Umbilical cord (tissue), 2 donors: ENCODE data around the gene LMOD3. TPM values are rescaled to one million over a fixed set of nuclear protein-coding genes. Genes with fewer than 3 reads are reported as not detected.

Experiments used
- DNase-seq: peaks from one replicate; pipeline ENCODE4 v3.0.0-alpha.2; 2015; ENCODE audit warnings: low spot score
- total RNA-seq: library from RNA; depleted of rRNA; stranded (reverse); fragments of >200 nt; gene quantifications from one replicate; pipeline ENCODE4 v1.2.3, GENCODE V29; 2014; ENCODE audit warnings: low replicate concordance; ENCODE audit not compliant: insufficient read depth

Gene LMOD3
- total RNA-seq, 1 donor from 2014 or later = 3.6 TPM

DNA sequence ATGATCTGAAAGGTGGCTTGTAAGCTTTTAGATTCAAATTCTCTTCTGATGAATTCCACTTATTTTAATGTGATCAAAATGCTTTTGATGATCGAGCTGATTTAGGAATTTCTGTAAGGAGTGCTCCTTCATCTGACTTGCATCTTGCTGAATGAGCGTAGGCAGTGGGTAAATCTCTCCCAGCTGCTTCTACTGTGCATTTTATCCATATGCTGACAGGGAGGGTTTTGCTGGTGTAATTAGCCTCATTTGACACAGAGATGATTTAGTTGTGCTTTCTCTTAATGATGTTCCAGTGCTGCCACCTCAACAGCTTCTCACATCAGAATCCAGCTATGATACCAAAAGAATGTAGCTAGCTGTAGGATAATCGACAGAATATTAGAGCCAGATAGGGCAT lies 3.8 kb upstream of the LMOD3 start:
- no peak for DNase-seq

DNA sequence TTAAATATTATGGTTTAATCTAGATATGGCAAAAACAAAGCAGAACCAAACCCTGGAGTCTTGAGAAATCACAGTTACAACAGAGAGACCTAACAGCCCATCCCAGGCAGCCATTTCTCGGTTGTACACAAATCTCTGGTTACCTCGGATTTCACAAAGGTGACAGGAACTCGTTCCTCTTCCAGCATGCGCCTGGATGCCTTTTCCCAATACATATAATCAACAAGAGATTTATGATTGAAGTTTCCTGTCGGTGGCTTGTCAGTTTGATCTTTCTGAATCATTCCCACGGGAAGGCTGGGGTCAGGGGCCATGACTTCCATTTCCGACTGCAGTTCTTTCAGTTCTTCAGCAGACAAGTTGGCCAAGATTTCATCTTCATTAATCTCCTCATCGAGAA lies 445 bp downstream of the LMOD3 start:
- no peak for DNase-seq

DNA sequence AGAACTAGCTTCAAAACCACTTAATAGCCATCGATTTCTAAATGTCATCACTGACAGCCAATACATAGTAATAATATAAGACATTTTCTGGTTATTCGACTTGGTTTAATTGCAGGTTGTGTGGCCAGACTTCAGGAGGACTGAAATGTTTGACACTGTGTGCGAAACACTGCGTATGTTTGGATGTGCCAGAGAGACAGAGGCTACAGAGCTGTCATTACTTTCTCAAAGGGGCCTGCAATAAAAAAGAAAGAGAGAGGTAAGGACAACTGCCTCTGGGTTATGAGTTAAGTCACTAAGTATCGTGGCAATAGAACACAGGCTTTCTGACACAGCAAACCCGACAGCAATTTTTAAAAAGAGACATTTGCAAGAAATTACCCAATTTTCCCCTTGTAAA lies 882 bp downstream of the LMOD3 start:
- DNase-seq = no peak

DNA sequence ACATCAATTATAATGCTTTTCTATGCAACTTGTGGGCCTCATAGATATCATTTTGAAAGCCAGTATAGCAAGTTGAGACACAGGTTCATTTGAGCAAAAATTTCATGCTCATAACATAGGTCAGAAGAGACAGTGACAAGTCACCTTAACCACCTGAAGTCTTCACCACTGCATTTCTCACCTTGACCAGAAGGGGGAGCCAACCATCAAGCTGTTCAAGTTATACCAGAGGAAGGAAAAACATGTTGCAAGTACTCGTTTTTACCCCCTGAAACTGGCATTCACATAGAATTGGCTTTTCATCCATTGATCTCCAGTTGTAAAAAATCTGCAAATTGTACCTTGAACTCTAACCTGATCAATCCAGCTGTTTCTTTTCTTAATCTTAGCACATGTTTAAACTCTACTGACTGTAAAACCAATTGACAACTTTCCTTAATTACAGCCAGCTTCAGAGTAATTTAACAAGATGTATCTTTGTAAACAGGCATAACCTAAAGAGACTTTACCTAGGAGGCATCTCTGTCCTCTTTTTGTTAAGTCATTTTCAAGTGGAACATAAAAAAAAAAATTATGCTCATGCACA lies 1.4 kb downstream of the LMOD3 start:
- DNase-seq = peak; percentile 76

DNA sequence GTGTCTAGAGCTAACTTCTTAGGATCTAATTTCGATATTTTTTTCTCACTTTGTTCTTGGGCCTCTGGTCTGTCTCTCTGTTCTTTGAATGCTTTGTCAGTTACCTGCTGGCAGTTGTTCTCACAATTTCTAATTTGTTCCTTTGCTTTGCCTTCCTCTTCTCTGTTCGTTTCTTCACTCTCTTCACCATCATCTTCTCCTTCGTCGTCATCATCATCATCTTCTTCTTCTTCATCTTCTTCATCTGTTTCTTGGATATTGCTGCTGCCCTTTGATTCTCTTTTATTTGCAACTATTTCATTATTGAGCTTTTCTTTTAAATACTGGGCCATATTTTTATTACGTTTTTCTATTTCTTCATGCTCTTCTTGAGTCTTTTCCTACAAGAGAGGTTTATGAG lies 2.7 kb downstream of the LMOD3 start:
- DNase-seq = no peak

DNA sequence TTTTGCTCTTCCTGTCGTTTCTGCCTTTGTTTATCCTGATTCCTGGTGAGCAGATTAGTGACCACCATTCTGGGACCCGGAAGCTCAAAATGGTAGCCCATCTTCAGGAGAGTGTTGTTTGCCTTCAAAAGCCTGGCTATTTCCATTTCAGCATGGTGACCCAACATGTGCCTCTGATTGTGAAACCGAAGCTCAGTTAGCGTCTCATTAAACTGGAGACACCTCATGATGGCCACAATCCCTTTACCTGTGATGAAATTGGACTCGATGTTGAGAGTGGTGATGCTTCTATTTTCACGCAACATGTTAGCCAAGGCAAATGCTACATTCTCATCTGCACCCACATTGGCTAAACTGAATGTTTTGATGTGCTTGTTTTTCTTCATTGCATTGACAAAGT lies 3.3 kb downstream of the LMOD3 start:
- no peak for DNase-seq

DNA sequence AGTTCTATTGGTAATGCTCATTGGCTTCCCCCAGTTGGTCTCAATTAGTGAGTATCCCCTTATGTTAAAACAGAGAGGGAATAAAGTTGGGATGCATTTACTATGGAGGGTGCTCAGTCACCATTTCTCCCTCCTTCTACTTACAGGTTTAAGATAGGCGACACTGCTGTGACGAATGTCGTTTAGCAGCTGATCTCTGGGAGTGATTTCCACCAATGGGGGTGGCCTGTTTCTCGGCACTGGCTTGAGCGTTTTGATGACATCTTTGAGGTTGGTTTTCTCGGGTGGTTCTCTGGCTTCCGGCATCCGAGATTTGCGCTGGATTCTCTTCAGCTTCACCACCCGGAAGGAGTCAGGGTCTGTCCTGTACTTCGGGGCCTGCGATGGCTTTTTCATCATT lies 3.8 kb downstream of the LMOD3 start:
- DNase-seq = no peak

DNA sequence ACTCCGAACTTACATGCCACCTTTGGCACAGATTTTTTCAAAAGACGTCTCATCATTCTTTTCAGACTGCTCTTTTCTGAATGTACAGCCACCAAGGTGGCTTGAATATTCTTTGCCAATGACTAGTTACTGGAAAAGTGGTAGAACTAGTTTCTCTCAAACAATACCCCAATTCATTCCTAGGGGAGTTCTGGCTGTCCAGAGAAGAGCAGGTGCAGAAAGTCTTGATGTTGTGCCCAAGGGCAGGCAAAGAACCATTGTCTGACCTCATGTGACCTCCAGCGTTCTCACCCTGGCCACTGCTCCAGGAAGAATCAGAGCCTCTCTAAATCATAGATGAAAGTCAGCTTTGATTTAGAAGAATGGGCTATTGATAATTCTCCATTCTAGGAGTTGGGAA lies 5.5 kb downstream of the LMOD3 start:
- DNase-seq = no peak

DNA sequence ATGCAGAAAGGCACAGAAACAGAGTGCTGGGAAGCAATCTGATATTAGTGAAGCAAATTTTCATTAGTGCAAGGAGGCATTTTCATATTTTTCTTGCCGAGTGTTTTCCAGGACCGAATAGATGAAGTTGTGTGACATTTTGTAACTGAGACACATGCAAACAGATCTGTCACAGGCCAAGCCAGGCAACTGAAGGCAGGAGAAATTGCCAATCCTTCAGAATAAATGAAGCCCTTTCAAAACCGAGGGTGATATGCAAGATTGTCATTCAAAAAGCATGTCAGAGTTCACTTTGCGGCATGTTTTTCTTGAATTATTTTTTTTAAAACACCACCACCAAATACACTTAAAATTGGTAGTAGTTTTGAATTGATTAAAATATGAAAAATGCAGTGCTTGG lies 6.2 kb downstream of the LMOD3 start:
- no peak for DNase-seq

DNA sequence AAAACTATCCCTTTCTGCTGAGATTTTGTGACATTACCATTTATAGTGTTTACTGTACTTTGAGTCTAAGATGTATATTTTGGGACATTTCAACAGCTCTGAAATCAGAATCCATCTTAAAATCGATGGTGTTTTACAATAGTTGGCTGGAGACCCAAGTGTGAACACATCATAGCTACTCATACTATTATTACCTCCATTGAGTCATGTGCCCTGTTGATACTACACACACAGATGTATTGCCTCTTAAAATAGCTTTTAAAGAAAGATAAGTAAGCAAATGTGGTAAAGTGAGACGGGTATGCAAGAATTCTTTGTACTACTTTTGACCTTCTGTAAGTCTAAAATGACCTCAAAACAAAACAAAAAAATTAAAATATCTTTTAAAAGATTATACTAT lies 6.7 kb downstream of the LMOD3 start:
- no peak for DNase-seq

DNA sequence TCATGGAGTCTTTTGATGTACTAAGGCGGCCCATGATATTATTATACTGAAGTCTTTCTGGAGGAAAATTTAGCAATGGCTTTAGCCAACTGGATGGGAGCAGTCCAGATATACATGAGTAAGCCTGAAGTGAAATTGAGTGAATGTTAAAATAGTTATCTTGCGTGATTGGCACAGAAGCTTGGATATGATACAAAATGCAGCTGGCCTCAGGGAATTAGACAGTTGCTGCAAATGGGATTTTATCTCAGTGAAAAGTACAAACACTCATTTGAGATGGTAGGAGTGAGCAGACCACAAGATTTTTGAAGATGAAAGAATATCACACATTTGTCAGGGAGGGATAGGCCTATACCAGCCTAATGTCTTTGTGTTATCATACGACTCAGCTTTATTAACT lies 8.9 kb downstream of the LMOD3 start:
- DNase-seq = peak; percentile 57

DNA sequence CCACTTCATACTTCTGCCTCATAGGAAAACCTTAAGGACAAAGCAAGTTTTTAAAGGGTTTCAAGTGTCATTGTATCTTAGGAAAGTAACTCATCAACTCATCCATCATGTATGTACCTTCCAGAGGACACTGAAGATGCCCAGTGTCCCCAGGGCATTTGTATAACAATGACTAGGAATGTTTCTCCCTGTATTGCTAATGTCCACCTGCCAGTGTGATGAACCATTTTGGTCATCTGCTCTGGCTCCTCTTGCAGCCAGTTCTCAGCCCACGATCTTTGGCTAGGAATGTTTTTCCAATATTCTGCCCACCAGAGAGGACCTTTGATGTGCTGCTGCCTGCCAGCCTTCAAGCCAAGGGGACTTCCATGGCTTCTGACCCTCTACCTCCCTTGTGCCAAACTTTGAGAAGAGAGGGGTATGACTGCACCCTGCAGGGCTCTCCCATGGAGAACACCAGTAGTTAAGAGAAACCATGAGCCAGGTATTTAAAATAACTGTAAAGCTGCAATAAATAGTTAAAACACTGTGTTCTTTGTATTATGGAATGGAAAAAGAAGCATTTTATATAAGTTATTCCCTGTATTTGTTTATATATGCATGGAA lies 11.4 kb downstream of the LMOD3 start:
- no peak for DNase-seq

DNA sequence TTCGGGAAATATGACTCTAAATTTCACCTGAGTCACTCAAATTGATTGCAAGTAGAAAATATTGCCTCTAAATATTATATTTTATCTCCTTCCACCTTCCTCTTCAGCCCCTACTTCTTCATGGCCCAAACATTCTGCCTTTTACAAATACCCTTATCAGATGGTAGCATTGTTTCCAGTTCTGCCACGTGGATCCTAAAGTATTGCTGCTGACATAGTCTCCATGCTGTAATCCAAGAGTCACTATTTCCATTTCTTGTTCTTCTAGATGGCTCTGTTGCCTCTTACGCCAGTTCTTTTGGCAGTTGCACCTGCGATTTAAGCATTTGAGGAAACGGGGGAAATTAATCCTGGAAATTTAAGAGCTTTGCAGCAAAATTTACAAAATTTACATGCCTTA lies 13.6 kb downstream of the LMOD3 start:
- no peak for DNase-seq

DNA sequence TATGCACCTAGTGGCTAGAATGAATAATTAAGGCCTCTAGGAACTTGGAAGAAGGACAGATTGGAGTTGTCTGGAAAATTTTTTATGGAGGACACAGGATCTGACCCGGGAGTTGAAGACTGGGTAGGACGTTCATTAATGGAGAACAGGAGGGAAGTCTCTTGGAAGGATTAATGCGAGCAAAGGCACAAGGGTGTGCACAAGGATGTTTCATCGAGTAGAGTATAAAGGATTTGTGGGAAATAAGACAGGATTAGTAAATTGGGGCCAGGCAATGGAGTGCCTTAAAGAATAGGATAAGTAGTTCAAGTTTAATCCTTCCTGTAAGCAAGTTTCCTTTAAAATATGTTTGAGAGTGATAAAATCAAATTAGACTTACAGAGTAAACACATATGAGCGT lies 14.6 kb downstream of the LMOD3 start:
- DNase-seq = no peak

DNA sequence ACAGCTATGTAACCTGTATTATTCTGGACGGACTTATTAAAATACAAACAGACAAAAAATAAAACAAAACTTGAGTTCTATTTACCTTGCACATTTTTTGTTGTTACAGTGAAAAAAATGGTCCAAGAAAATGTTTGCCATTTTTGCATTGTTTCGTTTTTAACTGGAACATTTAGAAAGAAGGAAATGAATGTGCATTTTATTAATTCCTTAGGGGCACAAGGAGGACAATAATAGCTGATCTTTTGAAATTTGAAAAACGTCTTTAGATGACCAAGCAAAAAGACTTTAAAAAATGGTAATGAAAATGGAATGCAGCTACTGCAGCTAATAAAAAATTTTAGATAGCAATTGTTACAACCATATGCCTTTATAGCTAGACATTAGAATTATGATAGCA lies 17.1 kb downstream of the LMOD3 start:
- DNase-seq = no peak

DNA sequence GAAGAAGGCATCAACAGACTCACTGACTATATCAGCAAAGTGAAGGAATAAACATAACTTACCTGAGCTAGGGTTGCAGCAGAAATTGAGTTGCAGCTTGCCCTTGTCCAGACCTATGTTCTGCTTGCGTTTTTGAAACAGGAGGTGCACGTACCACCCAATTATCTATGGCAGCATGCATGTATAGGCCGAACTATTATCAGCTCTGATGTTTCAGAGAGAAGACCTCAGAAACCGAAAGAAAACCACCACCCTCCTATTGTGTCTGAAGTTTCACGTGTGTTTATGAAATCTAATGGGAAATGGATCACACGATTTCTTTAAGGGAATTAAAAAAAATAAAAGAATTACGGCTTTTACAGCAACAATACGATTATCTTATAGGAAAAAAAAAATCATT lies 17.8 kb downstream of the LMOD3 start:
- DNase-seq = no peak

DNA sequence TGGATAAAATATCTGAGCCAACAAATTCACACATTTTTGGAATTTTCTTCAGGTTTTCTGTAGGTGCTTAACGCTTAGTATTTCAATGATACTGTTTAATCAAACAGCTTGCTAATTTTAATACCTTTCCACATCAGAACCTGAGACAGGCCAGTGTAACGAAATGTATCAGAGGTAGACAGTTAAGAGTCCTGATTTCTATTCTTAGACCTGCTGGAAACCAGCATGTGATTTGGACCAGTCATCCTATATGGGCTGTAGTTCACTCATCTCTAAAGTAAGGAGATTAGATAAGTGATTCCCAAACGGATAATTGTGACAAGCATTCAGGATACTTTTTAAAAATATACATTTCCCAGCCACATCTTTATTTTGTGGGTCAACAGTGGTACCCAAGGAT lies 19.3 kb downstream of the LMOD3 start:
- DNase-seq = no peak

DNA sequence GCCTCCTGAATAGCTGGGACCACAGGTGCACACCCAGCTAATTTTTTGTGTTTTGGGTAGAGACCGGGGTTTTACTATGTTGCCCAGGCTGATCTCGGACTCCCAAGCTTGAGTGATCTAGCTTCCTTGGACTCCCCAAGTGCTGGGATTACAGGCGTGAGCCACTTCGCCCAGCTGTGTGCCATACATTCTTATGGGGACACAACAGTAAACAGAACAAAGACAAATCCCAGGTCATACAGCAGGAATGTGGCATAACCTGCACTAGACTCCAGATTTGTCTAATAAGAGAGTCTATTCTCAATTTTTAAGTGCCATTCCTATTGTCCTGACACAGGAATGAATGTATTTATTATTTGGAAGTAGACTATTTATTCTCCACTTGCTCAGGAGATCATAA lies 20.0 kb downstream of the LMOD3 start:
- no peak for DNase-seq

DNA sequence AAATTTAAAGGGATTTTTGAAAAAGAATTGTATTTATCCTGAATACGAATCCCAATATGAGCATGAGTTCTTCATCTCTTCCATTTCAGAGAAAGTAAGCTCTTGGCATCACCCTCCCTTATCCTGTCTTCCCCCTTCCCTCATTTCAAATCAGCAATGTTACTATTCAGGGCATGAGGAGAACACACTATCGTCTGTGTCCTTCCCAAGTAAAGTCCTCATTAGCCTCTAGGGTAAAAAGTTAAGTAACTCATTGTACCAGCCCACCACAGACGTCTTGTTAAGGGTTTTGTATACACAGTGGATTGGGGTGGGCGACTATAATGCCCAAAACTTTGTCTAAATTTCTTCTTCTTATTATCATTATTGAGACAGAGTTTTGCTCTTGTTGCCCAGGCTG lies 22.8 kb downstream of the LMOD3 start:
- DNase-seq = no peak

DNA sequence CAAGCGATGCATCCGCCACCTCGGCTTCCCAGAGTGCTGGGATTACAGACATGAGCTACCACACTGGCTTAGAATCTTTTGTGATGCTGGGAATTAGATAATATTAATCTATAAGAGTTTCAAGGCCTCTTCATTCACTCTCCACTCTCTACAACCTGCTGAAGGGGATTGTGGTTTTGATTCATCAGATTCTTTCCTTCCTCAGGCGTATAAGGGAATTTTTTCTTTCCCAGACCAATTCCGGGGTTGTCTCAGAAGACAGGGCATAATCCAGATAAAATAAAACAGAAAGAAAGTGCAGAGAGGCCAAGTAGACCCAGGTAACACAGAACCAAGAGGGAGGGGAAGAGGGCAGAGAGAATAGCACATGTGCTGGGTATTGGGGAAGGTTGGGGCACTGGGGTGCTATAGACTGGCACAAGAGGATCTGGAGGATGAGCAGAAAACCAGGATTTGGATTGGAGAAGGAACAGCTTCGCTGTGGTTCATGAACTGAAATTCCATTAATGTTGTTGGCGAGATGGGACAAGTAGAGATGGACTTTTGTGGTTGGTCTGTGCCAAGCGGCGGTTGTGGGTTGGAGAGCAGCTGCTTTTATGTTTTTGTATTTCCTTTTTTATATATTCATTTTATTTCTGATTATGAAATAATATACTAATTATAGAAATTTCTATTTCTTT lies 24.8 kb downstream of the LMOD3 start:
- DNase-seq = no peak

DNA sequence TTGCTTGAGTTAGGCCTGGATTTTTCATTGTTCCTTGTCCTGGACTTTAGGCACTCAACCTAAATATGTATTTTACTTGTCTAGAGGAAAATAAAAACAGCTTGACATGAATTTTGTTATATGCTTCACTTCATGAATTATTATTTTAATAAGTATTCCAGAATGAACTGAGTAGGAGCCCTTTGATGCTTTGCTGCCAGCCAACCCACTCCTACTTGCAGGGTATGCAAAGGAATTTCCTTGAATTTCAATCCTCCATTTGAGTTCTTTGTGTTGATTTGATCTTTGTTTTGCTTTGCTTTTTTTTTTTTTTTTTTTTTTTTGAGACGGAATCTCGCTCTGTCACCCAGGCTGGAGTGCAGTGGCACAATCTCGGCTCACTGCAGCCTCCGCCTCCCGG lies 26.1 kb downstream of the LMOD3 start:
- no peak for DNase-seq

DNA sequence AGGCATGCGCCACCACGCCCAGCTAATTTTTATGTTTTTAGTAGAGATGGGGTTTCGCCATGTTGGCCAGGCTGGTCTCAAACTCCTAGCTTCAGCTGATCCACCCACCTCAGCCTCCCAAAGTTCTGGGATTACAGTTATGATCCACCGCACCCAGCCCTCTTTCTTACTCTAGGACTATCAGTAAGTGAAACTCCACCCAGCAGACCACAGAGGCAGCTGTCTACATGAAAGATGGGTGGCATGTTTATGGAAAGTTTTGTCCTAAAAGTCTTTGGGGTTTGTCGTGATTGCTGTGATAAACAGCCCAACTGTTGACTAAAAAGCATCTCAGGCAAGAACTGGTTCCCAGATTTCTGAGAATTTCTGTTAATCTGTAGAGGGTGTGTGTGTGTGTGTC lies 26.8 kb downstream of the LMOD3 start:
- no peak for DNase-seq

DNA sequence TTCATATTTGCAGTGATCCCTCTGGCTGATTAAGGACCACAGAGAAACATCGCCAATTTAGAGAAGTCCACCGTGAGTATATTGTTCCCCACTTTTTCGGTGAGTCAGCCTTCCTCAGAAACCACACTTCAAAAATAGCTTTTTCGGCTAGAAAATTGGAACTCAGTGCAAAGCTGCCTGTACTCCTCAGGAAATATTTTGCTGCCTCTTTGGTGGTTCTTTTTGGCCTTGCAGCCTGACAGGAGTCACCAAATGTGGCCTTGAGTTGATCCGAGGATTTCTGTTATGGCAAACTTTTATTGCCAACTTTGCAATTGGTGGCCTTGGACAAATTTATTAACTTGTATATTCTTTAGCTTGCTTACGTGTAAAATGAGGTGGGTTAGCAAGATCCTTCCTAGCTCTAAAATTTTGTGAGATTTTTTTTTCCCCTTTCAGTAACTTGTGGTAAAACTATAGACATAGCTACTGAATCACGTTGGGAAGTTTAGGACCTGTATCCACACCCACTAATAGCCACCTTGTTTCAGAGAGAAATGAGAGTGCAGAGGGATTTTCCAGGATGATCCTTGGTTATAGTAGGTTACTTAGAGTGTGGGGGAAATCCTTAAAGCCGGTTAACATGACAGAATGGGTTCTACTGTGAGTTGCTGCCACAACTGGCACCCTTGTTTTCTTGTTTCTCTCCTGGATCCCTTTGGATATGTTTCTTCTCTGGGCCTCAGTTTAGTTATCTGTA lies 27.8 kb downstream of the LMOD3 start:
- DNase-seq = peak; percentile 34
